ENCODE results near the gene CARD9.

DNA sequence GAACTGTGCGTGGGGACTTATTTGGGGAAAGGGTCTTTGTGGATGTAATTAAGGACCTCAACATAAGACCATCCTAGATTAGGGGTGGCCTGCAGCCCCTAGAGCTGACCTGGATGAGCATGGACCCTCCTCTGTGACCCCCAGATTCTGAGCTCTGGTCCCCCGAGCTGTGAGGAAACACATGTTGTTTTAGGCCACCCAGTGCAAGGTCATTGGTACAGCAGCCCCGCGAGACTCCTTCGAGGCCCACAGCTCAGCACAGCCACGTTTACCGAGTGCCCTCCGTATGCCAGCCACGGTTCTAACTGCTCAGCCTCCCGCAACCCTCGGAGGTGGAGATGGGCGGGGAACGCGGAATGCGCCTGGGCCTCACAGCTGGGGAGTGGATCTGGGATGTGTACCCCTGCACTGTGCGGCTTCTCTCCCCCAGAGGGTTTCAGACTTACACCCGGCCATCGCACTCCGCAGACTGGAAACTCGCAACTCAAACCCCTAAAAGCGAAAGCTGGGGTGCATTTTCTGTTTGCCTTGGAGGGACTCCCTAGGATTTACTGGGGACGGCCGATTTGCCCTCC, 50.6 kb downstream of the CARD9 start:
- TF ChIP-seq POLR2A (IDR thresholded peaks at IDR 0.05; ENCODE audit: low read length), result no peak
- TF ChIP-seq GATA1 (IDR thresholded peaks at IDR 0.05; ENCODE audit: low read depth, low read length), result no peak

Data from erythroblast (primary cell).